SK-N-SH treated with all-trans-retinoic acid at 6 μM for 48 hours (cell line): ENCODE data around the gene ST3GAL4.

Source experiments
- BACH2 ChIP-seq: fragments of 250-450 bp; sonication (Bioruptor Pico); IDR thresholded peaks from 2 replicates; pipeline ENCODE4 v1.9.0; 2021; ENCODE audit warnings: mild to moderate bottlenecking, borderline replicate concordance
- CREB5 ChIP-seq: fragments of 250-450 bp; sonication (Bioruptor Pico); IDR thresholded peaks from 2 replicates; pipeline ENCODE4 v1.5.1; 2020; ENCODE audit warnings: low read depth, mild to moderate bottlenecking, moderate library complexity
- ESRRG ChIP-seq: fragments of 250-450 bp; sonication (Bioruptor Pico); IDR thresholded peaks from 2 replicates; pipeline ENCODE4 v1.6.1; 2021; ENCODE audit warnings: mild to moderate bottlenecking
- OSR1 ChIP-seq: fragments of 250-450 bp; sonication (Bioruptor Pico); IDR thresholded peaks from 2 replicates; pipeline ENCODE4 v1.8.0; 2022; ENCODE audit warnings: moderate library complexity, mild to moderate bottlenecking, inconsistent platforms
- POU6F1 ChIP-seq: fragments of 250-450 bp; sonication (Bioruptor Pico); IDR thresholded peaks from 2 replicates; pipeline ENCODE4 v1.8.0; 2021; ENCODE audit warnings: low read depth, mild to moderate bottlenecking, moderate library complexity, borderline replicate concordance
- RARB ChIP-seq: fragments of 250-450 bp; sonication (Bioruptor Pico); IDR thresholded peaks from 2 replicates; pipeline ENCODE4 v1.8.0; 2021; ENCODE audit warnings: mild to moderate bottlenecking, moderate library complexity
- TOX ChIP-seq: fragments of 250-450 bp; sonication (Bioruptor Pico); IDR thresholded peaks from 2 replicates; pipeline ENCODE4 v1.8.0; 2021; ENCODE audit warnings: mild to moderate bottlenecking, moderate library complexity, borderline replicate concordance
- ZNF565 ChIP-seq: fragments of 450-650 bp; formaldehyde crosslinking; conservative IDR thresholded peaks from 2 replicates; pipeline ENCODE4 v1.5.0; 2020; ENCODE audit warnings: low read depth, mild to moderate bottlenecking, moderate library complexity

GRCh38 chr11:126358763-126359160 lies 3.3 kb downstream of the ST3GAL4 start:
- TF ChIP-seq BACH2 (CRISPR knock-in tag) = no peak
- TF ChIP-seq ZNF565 (CRISPR knock-in tag) = no peak
- TF ChIP-seq ESRRG (CRISPR knock-in tag) = no peak
- no peak for TF ChIP-seq TOX (CRISPR knock-in tag)
- no peak for TF ChIP-seq RARB
- TF ChIP-seq OSR1 (CRISPR knock-in tag) = no peak
- TF ChIP-seq POU6F1 = no peak
- TF ChIP-seq CREB5 (CRISPR knock-in tag) = no peak
